ENCODE results near the gene PCDH12.

DNA sequence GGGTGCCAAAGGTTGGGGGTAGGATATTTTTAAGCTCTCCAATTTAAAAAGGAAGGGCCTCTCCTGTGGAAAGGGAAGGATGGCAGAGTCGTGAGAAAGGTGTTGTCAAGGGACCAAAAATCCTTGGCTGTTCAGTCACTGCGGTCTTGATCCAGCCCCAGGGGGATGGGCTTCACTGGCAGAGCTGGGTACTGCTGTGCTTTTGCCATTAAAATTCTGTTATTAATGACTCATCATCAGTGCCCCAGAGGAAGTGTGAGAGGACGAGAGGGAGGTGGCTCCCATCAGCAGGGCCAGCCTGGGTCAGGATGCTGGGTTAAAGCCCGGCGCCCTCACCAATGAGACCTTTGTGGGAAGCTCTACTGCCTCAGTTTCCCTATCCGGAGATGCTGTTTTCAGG lies 16.7 kb downstream of the PCDH12 start:
- TF ChIP-seq, protein P1, sequence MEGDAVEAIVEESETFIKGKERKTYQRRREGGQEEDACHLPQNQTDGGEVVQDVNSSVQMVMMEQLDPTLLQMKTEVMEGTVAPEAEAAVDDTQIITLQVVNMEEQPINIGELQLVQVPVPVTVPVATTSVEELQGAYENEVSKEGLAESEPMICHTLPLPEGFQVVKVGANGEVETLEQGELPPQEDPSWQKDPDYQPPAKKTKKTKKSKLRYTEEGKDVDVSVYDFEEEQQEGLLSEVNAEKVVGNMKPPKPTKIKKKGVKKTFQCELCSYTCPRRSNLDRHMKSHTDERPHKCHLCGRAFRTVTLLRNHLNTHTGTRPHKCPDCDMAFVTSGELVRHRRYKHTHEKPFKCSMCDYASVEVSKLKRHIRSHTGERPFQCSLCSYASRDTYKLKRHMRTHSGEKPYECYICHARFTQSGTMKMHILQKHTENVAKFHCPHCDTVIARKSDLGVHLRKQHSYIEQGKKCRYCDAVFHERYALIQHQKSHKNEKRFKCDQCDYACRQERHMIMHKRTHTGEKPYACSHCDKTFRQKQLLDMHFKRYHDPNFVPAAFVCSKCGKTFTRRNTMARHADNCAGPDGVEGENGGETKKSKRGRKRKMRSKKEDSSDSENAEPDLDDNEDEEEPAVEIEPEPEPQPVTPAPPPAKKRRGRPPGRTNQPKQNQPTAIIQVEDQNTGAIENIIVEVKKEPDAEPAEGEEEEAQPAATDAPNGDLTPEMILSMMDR (IDR thresholded peaks at IDR 0.05) = no peak
- TF ChIP-seq EP300 (IDR thresholded peaks at IDR 0.05) (no peak), POLR2A (IDR thresholded peaks at IDR 0.05) (no peak), POLR2AphosphoS5 (IDR thresholded peaks at IDR 0.05) (peak in 1 of 3 donors; percentile 3)
